Fibroblast of lung (primary cell): ENCODE results near the gene SLC5A6. TPM values are rescaled to one million over a fixed set of nuclear protein-coding genes. Genes with fewer than 3 reads are reported as not detected.

Experiments used
- DNase-seq, 2 donors: peaks; one replicate each; pipeline versions ENCODE4 v3.0.0 to v3.0.0-alpha.2; 2010; ENCODE audit warnings: low read depth in 2 of 2
- H2AFZ ChIP-seq: 2 replicates; pipeline ENCODE4 v1.5.1; 2012; ENCODE audit warnings: low read length, control low read depth, inconsistent platforms
- H3K27ac ChIP-seq: 2 replicates; pipeline ENCODE4 v1.5.1; 2011; ENCODE audit warnings: low read length, control low read depth; ENCODE audit not compliant: insufficient read depth
- H3K27me3 ChIP-seq: 2 replicates; pipeline ENCODE4 v1.5.1; 2011; ENCODE audit warnings: mild to moderate bottlenecking, low read length; ENCODE audit not compliant: control insufficient read depth, insufficient read depth
- H3K36me3 ChIP-seq: 2 replicates; pipeline ENCODE4 v1.5.1; 2011; ENCODE audit warnings: low read length; ENCODE audit not compliant: control insufficient read depth, insufficient read depth
- H3K4me1 ChIP-seq: 2 replicates; pipeline ENCODE4 v1.5.1; 2011; ENCODE audit warnings: low read length; ENCODE audit not compliant: control insufficient read depth, insufficient read depth; ENCODE audit errors: extremely low read depth
- H3K4me2 ChIP-seq: 2 replicates; pipeline ENCODE4 v1.5.1; 2011; ENCODE audit warnings: low read length, control low read depth; ENCODE audit not compliant: insufficient read depth; ENCODE audit errors: extremely low read depth
- H3K4me3 ChIP-seq, 4 experiments: fragments of 200-600 bp in 1 of 4; sonication (generic) in 1 of 4; replicated peaks in 1 of 4; 2 replicates each; pipeline ENCODE4 v1.5.1; 2011 to 2016; ENCODE audit warnings: low read length in 4 of 4, low read depth in 3 of 4, mild to moderate bottlenecking in 3 of 4, control low read depth in 2 of 4, inconsistent platforms in 1 of 4, mixed read lengths in 1 of 4; ENCODE audit not compliant: insufficient read depth in 1 of 4; ENCODE audit errors: control extremely low read depth in 1 of 4
- H3K79me2 ChIP-seq: 2 replicates; pipeline ENCODE4 v1.5.1; 2012; ENCODE audit warnings: mild to moderate bottlenecking, low read length, inconsistent platforms; ENCODE audit not compliant: control insufficient read depth, insufficient read depth
- H3K9ac ChIP-seq: 2 replicates; pipeline ENCODE4 v1.5.1; 2011; ENCODE audit warnings: mild to moderate bottlenecking, low read length, control low read depth; ENCODE audit not compliant: insufficient read depth
- H3K9me3 ChIP-seq: 2 replicates; pipeline ENCODE4 v1.5.1; 2012; ENCODE audit warnings: low read depth, low read length; ENCODE audit not compliant: control insufficient read depth, insufficient read depth
- H4K20me1 ChIP-seq: 2 replicates; pipeline ENCODE4 v1.5.1; 2011; ENCODE audit warnings: low read length; ENCODE audit not compliant: control insufficient read depth, insufficient read depth; ENCODE audit errors: extremely low read depth
- EZH2 ChIP-seq: IDR thresholded peaks from 2 replicates; pipeline ENCODE4 v1.5.1; 2012; ENCODE audit warnings: low read length, control low read depth, mild to moderate bottlenecking; ENCODE audit errors: missing control alignments
- polyA plus RNA-seq, 2 donors: library from polyadenylated mRNA; depleted of rRNA in 1 of 2; stranded (reverse) in 1 of 2; unstranded in 1 of 2; fragments of >200 nt; gene quantifications; 2 replicates each; pipeline ENCODE4 v1.2.1, GENCODE V29; 2011 to 2012; ENCODE audit warnings: missing spikeins in 1 of 2
- total RNA-seq: library from RNA; depleted of rRNA; stranded (reverse); fragments of >200 nt; gene quantifications from 2 replicates; pipeline ENCODE4 v1.2.1, GENCODE V29; 2014
- TF ChIP-seq, protein P1 (sequence below), 2 donors: IDR thresholded peaks in 1 of 2; conservative IDR thresholded peaks in 1 of 2; 1 replicate in 1 of 2; 2 replicates in 1 of 2; pipeline ENCODE4 v1.5.1; 2011 to 2012; ENCODE audit warnings: low read length in 2 of 2, control low read depth in 1 of 2, inconsistent platforms in 1 of 2, low read depth in 1 of 2, mild to moderate bottlenecking in 1 of 2

The SLC5A6 gene
- total and polyA plus RNA-seq, 2 donors (not counting 1 experiment from before 2014, with no cell fraction given) = 11.5 to 13.9 TPM

DNA sequence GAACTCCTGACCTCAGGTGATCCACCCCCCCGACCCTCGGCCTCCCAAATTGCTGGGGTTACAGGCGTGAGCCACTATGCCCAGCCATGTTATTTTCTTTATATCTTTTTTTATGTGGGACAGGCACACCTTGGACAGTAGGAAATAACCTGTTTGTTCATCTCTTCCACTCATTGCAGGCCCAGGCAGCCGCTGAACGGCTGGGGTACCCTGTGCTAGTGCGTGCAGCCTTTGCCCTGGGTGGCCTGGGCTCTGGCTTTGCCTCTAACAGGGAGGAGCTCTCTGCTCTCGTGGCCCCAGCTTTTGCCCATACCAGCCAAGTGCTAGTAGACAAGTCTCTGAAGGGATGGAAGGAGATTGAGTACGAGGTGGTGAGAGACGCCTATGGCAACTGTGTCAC lies 13.5 kb upstream of the SLC5A6 start:
- H3K9ac ChIP-seq = no peak overlapping the region
- H3K4me3 ChIP-seq = no peak overlapping the region
- TF ChIP-seq EZH2 = no peak
- TF ChIP-seq, protein P1, sequence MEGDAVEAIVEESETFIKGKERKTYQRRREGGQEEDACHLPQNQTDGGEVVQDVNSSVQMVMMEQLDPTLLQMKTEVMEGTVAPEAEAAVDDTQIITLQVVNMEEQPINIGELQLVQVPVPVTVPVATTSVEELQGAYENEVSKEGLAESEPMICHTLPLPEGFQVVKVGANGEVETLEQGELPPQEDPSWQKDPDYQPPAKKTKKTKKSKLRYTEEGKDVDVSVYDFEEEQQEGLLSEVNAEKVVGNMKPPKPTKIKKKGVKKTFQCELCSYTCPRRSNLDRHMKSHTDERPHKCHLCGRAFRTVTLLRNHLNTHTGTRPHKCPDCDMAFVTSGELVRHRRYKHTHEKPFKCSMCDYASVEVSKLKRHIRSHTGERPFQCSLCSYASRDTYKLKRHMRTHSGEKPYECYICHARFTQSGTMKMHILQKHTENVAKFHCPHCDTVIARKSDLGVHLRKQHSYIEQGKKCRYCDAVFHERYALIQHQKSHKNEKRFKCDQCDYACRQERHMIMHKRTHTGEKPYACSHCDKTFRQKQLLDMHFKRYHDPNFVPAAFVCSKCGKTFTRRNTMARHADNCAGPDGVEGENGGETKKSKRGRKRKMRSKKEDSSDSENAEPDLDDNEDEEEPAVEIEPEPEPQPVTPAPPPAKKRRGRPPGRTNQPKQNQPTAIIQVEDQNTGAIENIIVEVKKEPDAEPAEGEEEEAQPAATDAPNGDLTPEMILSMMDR (conservative IDR thresholded peaks at IDR 0.05 in 1 of 2, IDR thresholded peaks at IDR 0.05 in 1 of 2; ENCODE audit: low read depth in 1 of 2, low read length in 2 of 2) = no peak
- no peak overlapping the region for H3K27ac ChIP-seq
- peaks cover 21% of the 10 kb centered on the region for H3K36me3 ChIP-seq
- H2AFZ ChIP-seq = no peak overlapping the region
- no peaks in the 10 kb centered on the region for H4K20me1 ChIP-seq
- H3K9me3 ChIP-seq = no peaks in the 10 kb centered on the region
- DNase-seq = no peak
- no peaks in the 10 kb centered on the region for H3K4me1 ChIP-seq
- no peaks in the 10 kb centered on the region for H3K79me2 ChIP-seq
- no peak overlapping the region for H3K4me2 ChIP-seq
- H3K27me3 ChIP-seq = no peaks in the 10 kb centered on the region

- Histone ChIP-seq H2AFZ (no peak overlapping the region), H3K79me2 (no peaks in the 10 kb centered on the region), H3K27me3 (no peaks in the 10 kb centered on the region), H3K36me3 (peaks cover 21% of the 10 kb centered on the region), H4K20me1 (no peaks in the 10 kb centered on the region), H3K4me1 (peaks cover under 1% of the 10 kb centered on the region), H3K27ac (no peak overlapping the region), H3K4me2 (no peak overlapping the region), H3K4me3 (no peak overlapping the region), H3K9me3 (no peaks in the 10 kb centered on the region), H3K9ac (no peak overlapping the region)
- TF ChIP-seq, protein P1 (conservative IDR thresholded peaks at IDR 0.05 in 1 of 2, IDR thresholded peaks at IDR 0.05 in 1 of 2; ENCODE audit: low read depth in 1 of 2, low read length in 2 of 2) = no peak
- TF ChIP-seq EZH2 = no peak
- DNase-seq = no peak
Measured at GRCh38 chr2:27223416-27223815, 11.3 kb upstream of the SLC5A6 start.

GRCh38 chr2:27222407-27222806 lies 10.3 kb upstream of the SLC5A6 start:
- H3K4me1 ChIP-seq = peaks cover 3% of the 10 kb centered on the region
- H3K27me3 ChIP-seq = no peaks in the 10 kb centered on the region
- TF ChIP-seq, protein P1 (conservative IDR thresholded peaks at IDR 0.05 in 1 of 2, IDR thresholded peaks at IDR 0.05 in 1 of 2; ENCODE audit: low read depth in 1 of 2, low read length in 2 of 2) = no peak
- no peak for TF ChIP-seq EZH2
- peaks cover 21% of the 10 kb centered on the region for H3K36me3 ChIP-seq
- no peak overlapping the region for H3K4me3 ChIP-seq
- H2AFZ ChIP-seq = no peak overlapping the region
- H3K79me2 ChIP-seq = peaks cover 6% of the 10 kb centered on the region
- DNase-seq = no peak
- H3K4me2 ChIP-seq = no peak overlapping the region
- H3K27ac ChIP-seq = no peak overlapping the region
- H3K9me3 ChIP-seq = no peaks in the 10 kb centered on the region
- no peaks in the 10 kb centered on the region for H4K20me1 ChIP-seq
- H3K9ac ChIP-seq = no peak overlapping the region
